Measurements from ENCODE around the gene TPT1. TPM values are rescaled to one million over a fixed set of nuclear protein-coding genes. Genes with fewer than 3 reads are reported as not detected.
"Not testable (repeated sequence)": the region's sequence is repeated elsewhere in the genome, so short reads cannot be mapped to it uniquely, and the experiment has no call there.

TPT1 gene
- polyA plus RNA-seq, 1 experiment, result 7,581 TPM

GRCh38 chr13:45350152-45350551 is 9.2 kb upstream of the TPT1 start:
- Histone ChIP-seq H3K27ac (ENCODE audit: low read depth, low read length) (no peak overlapping the region), H3K27me3 (ENCODE audit: control insufficient read depth, insufficient read depth, low read length) (no peaks in the 10 kb centered on the region), H3K9me3 (ENCODE audit: control insufficient read depth, insufficient read depth, low read length) (no peaks in the 10 kb centered on the region), H3K4me3 (ENCODE audit: low read depth, low read length) (no peak overlapping the region)
- ChIA-PET POLR2A (no interaction called here), CTCF (interaction anchor here (1.0 kb wide), 1 partner anchor 21 kb away, joined by 3 read pairs; no protein-coding TSS in a partner anchor)
- DNase-seq (ENCODE audit: low read depth, low spot score), result no peak
- TF ChIP-seq, protein P1, sequence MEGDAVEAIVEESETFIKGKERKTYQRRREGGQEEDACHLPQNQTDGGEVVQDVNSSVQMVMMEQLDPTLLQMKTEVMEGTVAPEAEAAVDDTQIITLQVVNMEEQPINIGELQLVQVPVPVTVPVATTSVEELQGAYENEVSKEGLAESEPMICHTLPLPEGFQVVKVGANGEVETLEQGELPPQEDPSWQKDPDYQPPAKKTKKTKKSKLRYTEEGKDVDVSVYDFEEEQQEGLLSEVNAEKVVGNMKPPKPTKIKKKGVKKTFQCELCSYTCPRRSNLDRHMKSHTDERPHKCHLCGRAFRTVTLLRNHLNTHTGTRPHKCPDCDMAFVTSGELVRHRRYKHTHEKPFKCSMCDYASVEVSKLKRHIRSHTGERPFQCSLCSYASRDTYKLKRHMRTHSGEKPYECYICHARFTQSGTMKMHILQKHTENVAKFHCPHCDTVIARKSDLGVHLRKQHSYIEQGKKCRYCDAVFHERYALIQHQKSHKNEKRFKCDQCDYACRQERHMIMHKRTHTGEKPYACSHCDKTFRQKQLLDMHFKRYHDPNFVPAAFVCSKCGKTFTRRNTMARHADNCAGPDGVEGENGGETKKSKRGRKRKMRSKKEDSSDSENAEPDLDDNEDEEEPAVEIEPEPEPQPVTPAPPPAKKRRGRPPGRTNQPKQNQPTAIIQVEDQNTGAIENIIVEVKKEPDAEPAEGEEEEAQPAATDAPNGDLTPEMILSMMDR (IDR thresholded peaks at IDR 0.05; ENCODE audit: low read depth, low read length), result no peak

DNA sequence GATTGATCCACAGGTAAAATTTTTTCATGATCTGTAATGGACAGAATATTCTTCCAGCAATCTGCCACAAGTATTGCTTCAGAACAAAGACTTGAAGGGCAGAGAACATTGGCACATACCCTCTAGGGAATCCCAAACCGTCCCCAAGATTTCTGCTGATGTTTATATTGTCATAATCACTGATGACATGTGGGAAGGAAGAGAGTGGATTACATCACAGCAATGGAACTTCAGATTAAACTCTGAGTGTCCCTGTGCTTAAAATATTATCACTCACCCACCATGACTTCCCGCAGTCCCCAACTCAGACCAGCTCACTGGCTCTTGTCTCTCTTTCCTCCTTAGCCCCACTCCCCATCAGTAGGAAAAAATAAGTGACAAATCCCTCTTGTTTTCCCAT is 8.5 kb upstream of the TPT1 start:
- ChIA-PET CTCF (interaction anchor here (0.6 to 1.1 kb wide), 2 partner anchors 22 to 308 kb away, joined by 3 to 4 read pairs; no protein-coding TSS in a partner anchor), POLR2A (no interaction called here)
- TF ChIP-seq, protein P1 (IDR thresholded peaks at IDR 0.05; ENCODE audit: low read depth, low read length), result no peak
- H3K27me3 ChIP-seq (ENCODE audit: control insufficient read depth, insufficient read depth, low read length), result no peaks in the 10 kb centered on the region
- H3K27ac ChIP-seq (ENCODE audit: low read depth, low read length), result no peak overlapping the region
- no peak overlapping the region for H3K4me3 ChIP-seq (ENCODE audit: low read depth, low read length)
- no peak for DNase-seq (ENCODE audit: low read depth, low spot score)
- no peaks in the 10 kb centered on the region for H3K9me3 ChIP-seq (ENCODE audit: control insufficient read depth, insufficient read depth, low read length)

GRCh38 chr13:45344064-45344463 is 3.1 kb upstream of the TPT1 start:
- DNase-seq (ENCODE audit: low read depth, low spot score); H3K27me3 ChIP-seq (ENCODE audit: control insufficient read depth, insufficient read depth, low read length); H3K9me3 ChIP-seq (ENCODE audit: control insufficient read depth, insufficient read depth, low read length); H3K4me3 ChIP-seq (ENCODE audit: low read depth, low read length); H3K27ac ChIP-seq (ENCODE audit: low read depth, low read length); POLR2A ChIA-PET: not testable (repeated sequence)
- CTCF ChIA-PET, result interaction anchor here (1.0 to 1.1 kb wide), 2 partner anchors 27 to 297 kb away, joined by 5 read pairs; no protein-coding TSS in a partner anchor

DNA sequence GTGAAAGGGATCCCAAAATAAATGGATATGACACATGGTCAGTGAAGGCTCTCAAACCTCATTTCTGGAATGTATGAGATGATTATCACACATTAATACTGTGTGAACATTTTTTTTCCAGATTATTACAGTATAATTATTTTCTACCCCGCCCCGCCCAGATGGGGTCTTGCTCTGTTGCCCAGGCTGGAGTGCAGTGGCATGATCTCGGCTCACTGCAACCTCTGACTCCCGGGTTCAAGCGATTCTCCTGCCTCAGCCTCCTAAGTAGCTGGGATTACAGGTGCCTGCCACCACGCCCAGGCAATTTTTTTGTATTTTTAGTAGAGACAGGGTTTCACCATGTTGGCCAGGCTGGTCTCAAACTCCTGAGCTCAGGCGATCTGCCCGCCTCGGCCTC is 2.1 kb upstream of the TPT1 start:
- CTCF ChIA-PET; H3K9me3 ChIP-seq (ENCODE audit: control insufficient read depth, insufficient read depth, low read length); DNase-seq (ENCODE audit: low read depth, low spot score); H3K27me3 ChIP-seq (ENCODE audit: control insufficient read depth, insufficient read depth, low read length); H3K27ac ChIP-seq (ENCODE audit: low read depth, low read length); H3K4me3 ChIP-seq (ENCODE audit: low read depth, low read length): not testable (repeated sequence)
- POLR2A ChIA-PET, result interaction anchor here (0.6 kb wide), 1 partner anchor 28 kb away, joined by 4 read pairs; no protein-coding TSS in a partner anchor

GRCh38 chr13:45342668-45343067 is 1.7 kb upstream of the TPT1 start:
- H3K27me3 ChIP-seq (ENCODE audit: control insufficient read depth, insufficient read depth, low read length); H3K9me3 ChIP-seq (ENCODE audit: control insufficient read depth, insufficient read depth, low read length); DNase-seq (ENCODE audit: low read depth, low spot score); H3K4me3 ChIP-seq (ENCODE audit: low read depth, low read length); H3K27ac ChIP-seq (ENCODE audit: low read depth, low read length): not testable (repeated sequence)
- POLR2A ChIA-PET, result interaction anchor here (0.6 kb wide), 1 partner anchor 28 kb away, joined by 4 read pairs; no protein-coding TSS in a partner anchor
- CTCF ChIA-PET, result interaction anchor here (1.4 to 2.9 kb wide), 2 partner anchors 28 to 296 kb away, joined by 5 to 7 read pairs; no protein-coding TSS in a partner anchor

GRCh38 chr13:45341799-45342500 is 967 bp upstream of the TPT1 start:
- no peak for DNase-seq (ENCODE audit: low read depth, low spot score)
- TF ChIP-seq, protein P1 (IDR thresholded peaks at IDR 0.05; ENCODE audit: low read depth, low read length), result no peak
- Histone ChIP-seq H3K9me3 (ENCODE audit: control insufficient read depth, insufficient read depth, low read length) (no peaks in the 10 kb centered on the region; the same call in 1 of the 2 replicates), H3K27me3 (ENCODE audit: control insufficient read depth, insufficient read depth, low read length) (no peaks in the 10 kb centered on the region), H3K4me3 (ENCODE audit: low read depth, low read length) (peak overlapping the region; percentile 88), H3K27ac (ENCODE audit: low read depth, low read length) (peak overlapping the region; percentile 89)
- ChIA-PET CTCF (interaction anchor here (1.4 to 2.9 kb wide), 3 partner anchors 29 to 295 kb away, joined by 5 to 8 read pairs (median 7); no protein-coding TSS in a partner anchor), POLR2A (interaction anchor here (0.5 to 2.9 kb wide), 11 partner anchors 9 to 300 kb away, joined by 3 to 19 read pairs (median 3); partner anchors contain the start of gene COG3)

Data from AG04450 (cell line).